ENCODE data around the gene MT4.

- TF ChIP-seq CTCF (IDR thresholded peaks at IDR 0.05) = no peak
- no peak for TF ChIP-seq POLR2A (IDR thresholded peaks at IDR 0.05)
Observed at GRCh38 chr16:56580391-56581048, 15.6 kb downstream of the MT4 start.

Data from uterus (tissue), 2 donors.